ENCODE data around the gene CDK3.
"Not testable (repeated sequence)": the region's sequence is repeated elsewhere in the genome, so short reads cannot be mapped to it uniquely, and the experiment has no call there.

The CDK3 gene

GRCh38 chr17:76039121-76039520, 38.5 kb downstream of the CDK3 start:
- no peak for DNase-seq (ENCODE audit: low spot score)

GRCh38 chr17:76040376-76040775, 39.7 kb downstream of the CDK3 start:
- no peak for DNase-seq (ENCODE audit: low spot score)

DNA sequence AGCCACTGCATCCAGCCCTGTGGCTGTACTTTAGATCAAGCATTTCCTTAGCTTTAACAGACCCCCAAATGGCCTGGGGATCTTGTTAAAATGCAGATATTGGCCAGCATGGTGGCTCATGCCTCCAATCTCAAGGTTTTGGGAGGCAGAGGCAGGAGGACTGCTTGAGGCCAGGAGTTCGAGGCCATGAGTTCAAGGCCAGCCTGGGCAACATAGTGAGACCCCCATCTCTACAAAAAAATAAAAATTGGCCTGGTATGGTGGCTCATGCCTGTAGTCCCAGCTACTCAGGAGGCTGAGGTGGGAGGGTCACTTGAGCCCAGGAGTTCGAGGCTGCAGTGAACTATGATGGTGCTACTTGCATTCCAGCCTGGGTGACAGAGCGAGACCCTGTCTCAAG, 42.2 kb downstream of the CDK3 start:
- not testable (repeated sequence) for DNase-seq (ENCODE audit: low spot score)

- DNase-seq (ENCODE audit: low spot score), result not testable (repeated sequence)
Observed at GRCh38 chr17:76044475-76045007, 43.9 kb downstream of the CDK3 start.

- no peak for DNase-seq (ENCODE audit: low spot score)
Observed at GRCh38 chr17:76046064-76046463, 45.4 kb downstream of the CDK3 start.

DNA sequence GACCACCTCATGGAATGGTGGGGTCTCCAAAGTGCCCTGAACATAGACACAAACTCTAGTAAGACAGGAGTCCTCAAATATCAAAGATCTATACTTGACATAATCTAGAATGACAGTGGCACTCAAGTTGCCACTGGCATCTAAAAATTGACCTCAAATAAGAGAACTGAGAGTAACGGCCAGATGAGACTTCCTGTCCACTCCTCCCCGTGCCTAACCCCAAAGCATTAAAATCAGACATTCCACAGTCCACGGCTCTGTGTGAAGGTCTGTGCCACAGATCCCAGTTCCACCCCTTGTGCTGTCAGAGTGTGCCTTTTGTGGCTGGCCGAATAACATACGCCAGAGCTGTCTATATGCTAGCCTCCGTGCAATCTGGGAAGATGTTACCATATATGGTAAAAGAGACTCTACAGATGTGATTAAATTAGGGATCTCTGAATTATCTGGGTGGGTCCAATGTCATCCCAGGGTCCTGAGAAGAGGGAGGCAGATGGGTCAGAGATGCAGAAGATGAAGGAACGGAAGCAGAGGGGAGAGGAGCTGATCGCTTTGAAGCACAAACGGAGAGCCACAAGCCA, 47.5 kb downstream of the CDK3 start:
- no peak for DNase-seq (ENCODE audit: low spot score)

DNA sequence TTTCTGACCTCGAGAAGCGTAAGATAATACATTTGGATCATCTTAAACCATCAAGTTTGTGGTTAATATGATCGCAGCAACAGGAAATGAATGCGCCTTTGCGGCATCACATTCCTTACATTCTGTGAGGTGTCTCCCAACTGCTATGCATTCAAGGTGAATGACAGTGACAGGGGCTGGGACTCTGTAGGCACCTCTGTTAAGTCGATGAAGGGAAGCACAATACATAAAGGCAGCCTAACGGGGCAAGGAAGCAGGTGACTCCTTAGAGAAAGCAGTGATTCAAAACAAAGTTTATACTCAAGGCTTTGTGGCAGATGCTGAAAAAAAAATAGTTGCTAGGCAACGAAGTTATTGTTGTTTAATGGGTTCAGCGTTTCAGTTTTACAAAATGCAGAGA, 48.1 kb downstream of the CDK3 start:
- DNase-seq (ENCODE audit: low spot score), result no peak

GRCh38 chr17:76049239-76049638, 48.6 kb downstream of the CDK3 start:
- DNase-seq (ENCODE audit: low spot score), result no peak

- no peak for DNase-seq (ENCODE audit: low spot score)
Observed at GRCh38 chr17:76049836-76050537, 49.3 kb downstream of the CDK3 start.

GRCh38 chr17:76050538-76051467, 50.1 kb downstream of the CDK3 start:
- no peak for DNase-seq (ENCODE audit: low spot score)

GRCh38 chr17:76051561-76051960, 50.9 kb downstream of the CDK3 start:
- DNase-seq (ENCODE audit: low spot score), result no peak

GRCh38 chr17:76053246-76054111, 52.8 kb downstream of the CDK3 start:
- DNase-seq (ENCODE audit: low spot score), result peak; percentile 35

DNA sequence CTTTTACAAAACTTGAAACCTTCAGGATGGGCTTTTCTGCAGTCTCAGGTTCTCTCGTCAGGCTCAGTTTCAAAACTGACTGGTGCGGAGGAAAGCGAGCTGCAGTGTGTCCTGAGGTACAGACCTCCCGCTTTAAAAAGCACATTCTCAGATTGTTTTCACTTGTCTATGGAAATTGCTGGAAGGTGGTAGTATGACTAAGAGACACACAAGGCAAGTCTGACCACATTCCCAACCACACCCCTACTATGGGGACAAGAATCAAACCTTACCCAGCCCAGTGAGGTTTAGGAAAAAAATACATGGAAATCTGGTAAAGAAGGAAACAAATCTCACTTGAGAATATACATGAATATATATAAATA, 53.4 kb downstream of the CDK3 start:
- no peak for DNase-seq (ENCODE audit: low spot score)
